Measurements from ENCODE around the gene PRKCD. TPM values are rescaled to one million over a fixed set of nuclear protein-coding genes. Genes with fewer than 3 reads are reported as not detected.

The PRKCD gene
- total and polyA plus RNA-seq, 9 of the 15 experiments (the other 6 are each of a cell fraction or from before 2014, with no cell fraction given): 2.5 to 19.5 (median 6.1) TPM

- no peak overlapping the region for H2AFZ ChIP-seq (ENCODE audit: low read depth, low read length)
- TF ChIP-seq MTA3 (IDR thresholded peaks at IDR 0.05; ENCODE audit: borderline replicate concordance) (no peak), ZNF253 (CRISPR knock-in tag; conservative IDR thresholded peaks at IDR 0.05) (no peak), CTCF (IDR thresholded peaks at IDR 0.05 in 2 of 3, conservative IDR thresholded peaks at IDR 0.05 in 1 of 3; ENCODE audit: insufficient read depth in 2 of 3, low read depth in 1 of 3, low read length in 3 of 3) (no peak), POLR3A (IDR thresholded peaks at IDR 0.05; ENCODE audit: borderline replicate concordance, extremely low read depth, insufficient read depth, insufficient read length) (no peak), VEZF1 (CRISPR knock-in tag; IDR thresholded peaks at IDR 0.05) (no peak), TSC22D4 (tag; IDR thresholded peaks at IDR 0.05) (no peak), MYBL2 (IDR thresholded peaks at IDR 0.05; ENCODE audit: low read depth) (no peak), MYBL2 (CRISPR knock-in tag; IDR thresholded peaks at IDR 0.05; ENCODE audit: borderline replicate concordance) (no peak), ARID1B (IDR thresholded peaks at IDR 0.05) (no peak), ERF (CRISPR knock-in tag; IDR thresholded peaks at IDR 0.05) (no peak), NFXL1 (CRISPR knock-in tag; IDR thresholded peaks at IDR 0.05) (no peak), RBM15 (IDR thresholded peaks at IDR 0.05; ENCODE audit: insufficient read depth, low read length) (no peak), FOXK1 (CRISPR knock-in tag; IDR thresholded peaks at IDR 0.05; ENCODE audit: borderline replicate concordance) (no peak), DIDO1 (tag; IDR thresholded peaks at IDR 0.05; ENCODE audit: low read depth) (no peak), ZNF282 (CRISPR knock-in tag; IDR thresholded peaks at IDR 0.05) (no peak), ZNF324 (CRISPR knock-in tag; IDR thresholded peaks at IDR 0.05) (no peak), PURB (CRISPR knock-in tag; IDR thresholded peaks at IDR 0.05; ENCODE audit: low read depth) (no peak), TEAD2 (tag; IDR thresholded peaks at IDR 0.05) (no peak), NCOA6 (IDR thresholded peaks at IDR 0.05) (no peak), MAFG (tag; conservative IDR thresholded peaks at IDR 0.05) (no peak)
- in situ Hi-C loops (cut with MboI) (no loop called here), intact Hi-C loops (cut with micrococcal nuclease) (no loop called here)
- H3K4me2 ChIP-seq (ENCODE audit: insufficient read depth, low read length): no peak overlapping the region
- no TSS peak for BruUV-seq (replicated peaks)
- 76% methylated on average over 10 of the region's 13 CpGs for WGBS (ENCODE audit: insufficient coverage, low coverage, missing lambda C conversion rate)
- ATAC-seq (no peak), FAIRE-seq (no peak), DNase-seq (ENCODE audit: extremely low read depth in 1 of 4, low spot score in 3 of 4) (no peak)
- H3K27me3 ChIP-seq (ENCODE audit: control insufficient read depth in 2 of 2, insufficient read depth in 2 of 2, low read length in 2 of 2): no peaks in the 10 kb centered on the region
- H3K4me1 ChIP-seq (replicated peaks in 1 of 2; ENCODE audit: control insufficient read depth in 2 of 2, insufficient read depth in 2 of 2, low read length in 2 of 2): peaks cover 0 to 5% of the 10 kb centered on the region in 2 experiments; a peak in 3 of 5 replicates
- no peaks in the 10 kb centered on the region for H3K79me2 ChIP-seq (ENCODE audit: control insufficient read depth, insufficient read depth, low read length)
- ChIA-PET CTCF (ENCODE audit: low intra/inter-chr PET ratio) (no interaction called here), POLR2A (interaction anchor here (1.2 kb wide), 1 partner anchor 9 kb away, joined by 3 read pairs; no protein-coding TSS in a partner anchor)
- no peak overlapping the region for H3K4me3 ChIP-seq
- no peaks in the 10 kb centered on the region for H3K9me3 ChIP-seq (replicated peaks; ENCODE audit: control insufficient read depth, insufficient read depth, low read depth, low read length)
- no peaks in the 10 kb centered on the region for H4K20me1 ChIP-seq (replicated peaks; ENCODE audit: control insufficient read depth, insufficient read depth, low read length)
- no peaks in the 10 kb centered on the region for H3K9me1 ChIP-seq (ENCODE audit: control insufficient read depth, insufficient read depth, low read length)
- H3K36me3 ChIP-seq (ENCODE audit: control insufficient read depth, insufficient read depth, low read length): peaks cover 11% of the 10 kb centered on the region; the same call in 2 of the 3 replicates
- H3K9ac ChIP-seq (ENCODE audit: insufficient read depth in 1 of 2, low read depth in 2 of 2, low read length in 2 of 2): no peak overlapping the region
- no peak overlapping the region for H3K27ac ChIP-seq (ENCODE audit: extremely low read depth, low read depth, low read length)
Observed at GRCh38 chr3:53188720-53189119, 27.7 kb downstream of the PRKCD start.
